Endothelial cell of umbilical vein (primary cell): Measurements from ENCODE around the gene SLC38A6. TPM values are rescaled to one million over a fixed set of nuclear protein-coding genes. Genes with fewer than 3 reads are reported as not detected.

ENCODE experiments used
- BruUV-seq: library from RNA; stranded (reverse); fragments of 400-500 nt; replicated peaks from 2 replicates; lab custom pipeline; 2021; lab: Mats Ljungman, UMichigan
- CTCF ChIA-PET: fragments of 300-600, 350-600 bp; sonication (Branson Sonifier 250); formaldehyde crosslinking; loops from one replicate; lab custom pipeline; 2021; ENCODE audit warnings: antibody characterized with exemption, inconsistent platforms; lab: Charles Lee
- POLR2A ChIA-PET: fragments of 300-600, 350-600 bp; sonication (Branson Sonifier 250); formaldehyde crosslinking; loops from one replicate; lab custom pipeline; 2021; ENCODE audit warnings: antibody characterized with exemption, inconsistent platforms; lab: Charles Lee
- DNase-seq: peaks from one replicate; pipeline ENCODE4 v3.0.0-alpha.2; 2011; ENCODE audit warnings: low read depth, low spot score
- FAIRE-seq: peaks from 2 replicates; lab custom pipeline; 2011; peaks lifted over from hg19 to GRCh38; lab: Jason Lieb, UNC
- H2AFZ ChIP-seq: 2 replicates; pipeline ENCODE4 v1.6.0; 2012; ENCODE audit warnings: low read depth, low read length, control low read depth, inconsistent platforms
- H3K27ac ChIP-seq: 2 replicates; pipeline ENCODE4 v1.5.1; 2011; ENCODE audit warnings: low read depth, mild to moderate bottlenecking, control low read depth, low read length, moderate library complexity; ENCODE audit not compliant: insufficient read depth
- H3K27me3 ChIP-seq, 2 experiments: 2 replicates each; pipeline versions ENCODE4 v1.6.0 to v1.6.1; 2011; ENCODE audit warnings: low read length in 2 of 2, mixed read lengths in 1 of 2; ENCODE audit not compliant: control insufficient read depth in 2 of 2, insufficient read depth in 2 of 2
- H3K36me3 ChIP-seq, 2 experiments: 2 replicates in 1 of 2; 3 replicates in 1 of 2; pipeline ENCODE4 v1.5.1; 2011; ENCODE audit warnings: low read length in 2 of 2, mild to moderate bottlenecking in 1 of 2, moderate library complexity in 1 of 2; ENCODE audit not compliant: control insufficient read depth in 2 of 2, insufficient read depth in 2 of 2; ENCODE audit errors: extremely low read depth in 1 of 2
- H3K4me1 ChIP-seq: 3 replicates; pipeline ENCODE4 v1.5.1; 2011; ENCODE audit warnings: mild to moderate bottlenecking, low read length; ENCODE audit not compliant: control insufficient read depth, insufficient read depth; ENCODE audit errors: extremely low read depth
- H3K4me2 ChIP-seq: 2 replicates; pipeline ENCODE4 v1.6.1; 2011; ENCODE audit warnings: low read length, control low read depth, mixed read lengths; ENCODE audit not compliant: insufficient read depth
- H3K4me3 ChIP-seq, 3 experiments: fragments of 200-600 bp in 1 of 3; sonication (generic), shearing (Covaris generic) in 1 of 3; replicated peaks in 1 of 3; 2 replicates each; pipeline ENCODE4 v1.5.1; 2011 to 2016; ENCODE audit warnings: control low read depth in 3 of 3, low read length in 3 of 3, mild to moderate bottlenecking in 2 of 3, inconsistent platforms in 1 of 3, low read depth in 1 of 3, moderate library complexity in 1 of 3; ENCODE audit not compliant: insufficient read depth in 1 of 3
- H3K79me2 ChIP-seq: 2 replicates; pipeline ENCODE4 v1.6.0; 2012; ENCODE audit warnings: low read length, inconsistent platforms; ENCODE audit not compliant: control insufficient read depth, insufficient read depth
- H3K9ac ChIP-seq: replicated peaks from 2 replicates; pipeline ENCODE3; 2011; ENCODE audit warnings: low read length, control low read depth; ENCODE audit not compliant: insufficient read depth; ENCODE audit errors: extremely low read depth
- H3K9me1 ChIP-seq: replicated peaks from 3 replicates; pipeline ENCODE4 v1.6.0; 2011; ENCODE audit warnings: mild to moderate bottlenecking, low read length; ENCODE audit not compliant: control insufficient read depth, insufficient read depth; ENCODE audit errors: extremely low read depth
- H3K9me3 ChIP-seq: replicated peaks from 2 replicates; pipeline ENCODE4 v1.5.1; 2012; ENCODE audit warnings: low read length, inconsistent platforms; ENCODE audit not compliant: control insufficient read depth, insufficient read depth
- H4K20me1 ChIP-seq: replicated peaks from 2 replicates; pipeline ENCODE3; 2011; ENCODE audit warnings: mild to moderate bottlenecking, low read length; ENCODE audit not compliant: control insufficient read depth, insufficient read depth; ENCODE audit errors: extremely low read depth
- CTCF ChIP-seq, 2 donors: IDR thresholded peaks; 1 replicate in 1 of 2; 2 replicates in 1 of 2; pipeline ENCODE4 v1.5.1; 2011; ENCODE audit warnings: low read length in 2 of 2, mild to moderate bottlenecking in 2 of 2, moderate library complexity in 2 of 2, control low read depth in 1 of 2, inconsistent platforms in 1 of 2, low read depth in 1 of 2; ENCODE audit not compliant: insufficient read depth in 1 of 2; ENCODE audit errors: extremely low read depth in 1 of 2
- EZH2 ChIP-seq: IDR thresholded peaks from 2 replicates; pipeline ENCODE4 v1.6.1; 2012; ENCODE audit warnings: borderline replicate concordance, low read depth, mild to moderate bottlenecking, moderate library complexity, low read length, inconsistent platforms; ENCODE audit not compliant: severe bottlenecking
- FOS ChIP-seq: IDR thresholded peaks from 2 replicates; pipeline ENCODE4 v1.6.1; 2011; ENCODE audit warnings: mild to moderate bottlenecking, low read length, moderate library complexity, borderline replicate concordance; ENCODE audit not compliant: insufficient read depth
- GATA2 ChIP-seq: IDR thresholded peaks from 2 replicates; pipeline ENCODE4 v1.7.0; 2011; ENCODE audit warnings: low read depth, mild to moderate bottlenecking, moderate library complexity, mixed read lengths, low read length; ENCODE audit not compliant: insufficient read length, insufficient read depth
- JUN ChIP-seq: IDR thresholded peaks from 2 replicates; pipeline ENCODE4 v1.6.1; 2011; ENCODE audit warnings: borderline replicate concordance, low read depth; ENCODE audit not compliant: insufficient read length, insufficient read depth
- MYC ChIP-seq: IDR thresholded peaks from one replicate; pipeline ENCODE4 v1.6.1; 2011; ENCODE audit warnings: mild to moderate bottlenecking, low read depth, low read length
- POLR2AphosphoS5 ChIP-seq: IDR thresholded peaks from 2 replicates; pipeline ENCODE4 v1.6.1; 2012; ENCODE audit warnings: low read depth, mild to moderate bottlenecking, control low read depth, low read length, moderate library complexity; ENCODE audit not compliant: insufficient read depth
- dilution Hi-C: fragments of 300-500 bp; cut with MboI; formaldehyde crosslinking; loops from one replicate; pipeline ENCODE4 v1.15.0; 2019; ENCODE audit warnings: low sequenced_read_pairs; ENCODE audit not compliant: extremely low pct_ligation_motif_present
- intact Hi-C: fragments of 100-400 bp; cut with micrococcal nuclease; formaldehyde crosslinking; loops from one replicate; pipeline ENCODE4 v1.10.0; 2022
- polyA plus RNA-seq, 4 experiments: library from polyadenylated mRNA; depleted of rRNA in 3 of 4; stranded (reverse) in 3 of 4; unstranded in 1 of 4; fragments of >200 nt; gene quantifications; 2 replicates each; pipeline versions ENCODE4 v1.2.1 to v1.2.3, GENCODE V29; 2011 to 2012; ENCODE audit warnings: missing spikeins in 1 of 4
- total RNA-seq: library from RNA; stranded (reverse); gene quantifications from 2 replicates; pipeline ENCODE4 v1.2.3, GENCODE V29; 2021
- TF ChIP-seq, protein P1 (sequence below): IDR thresholded peaks from 2 replicates; pipeline ENCODE4 v1.6.1; 2011; ENCODE audit not compliant: insufficient read depth, insufficient read length

Gene SLC38A6
- total and polyA plus RNA-seq, 2 donors (not counting 3 experiments of a cell fraction or from before 2014, with no cell fraction given), result 17.3 to 24.6 TPM

- Histone ChIP-seq H3K4me2 (no peak overlapping the region), H3K9me3 (no peaks in the 10 kb centered on the region), H3K27me3 (no peaks in the 10 kb centered on the region), H3K27ac (no peak overlapping the region), H3K79me2 (no peaks in the 10 kb centered on the region), H3K9me1 (no peaks in the 10 kb centered on the region), H3K36me3 (no peaks in the 10 kb centered on the region), H4K20me1 (no peaks in the 10 kb centered on the region), H3K4me1 (no peaks in the 10 kb centered on the region), H2AFZ (no peak overlapping the region), H3K9ac (no peak overlapping the region), H3K4me3 (no peak overlapping the region)
- intact Hi-C loops, result no loop called here
- POLR2A ChIA-PET, result no interaction called here
- no peak for DNase-seq
- CTCF ChIA-PET, result no interaction called here
- no peak for FAIRE-seq
- dilution Hi-C loops, result no loop called here
- TF ChIP-seq GATA2 (peak; percentile 48), MYC (no peak)
- BruUV-seq, result no TSS peak
Observed at GRCh38 chr14:61019537-61019936, 38.5 kb downstream of the SLC38A6 start.

GRCh38 chr14:61025251-61026223, 44.5 kb downstream of the SLC38A6 start:
- peak overlapping the region; percentile 82 for H3K9ac ChIP-seq
- peak overlapping the region; percentile 97 for H3K4me2 ChIP-seq

More at GRCh38 chr14:61025251-61026223, 44.5 kb downstream of the SLC38A6 start:
- no peaks in the 10 kb centered on the region for H4K20me1 ChIP-seq
- peaks cover 21% of the 10 kb centered on the region for H3K4me1 ChIP-seq
- ChIA-PET POLR2A (interaction anchor here (1.2 kb wide), 1 partner anchor 303 kb away, joined by 3 read pairs; no protein-coding TSS in a partner anchor), CTCF (interaction anchor here (0.6 to 3.2 kb wide), 43 partner anchors 9 to 676 kb away, joined by 3 to 34 read pairs (median 4); partner anchors contain the start of genes SLC38A6 and TRMT5)
- intact Hi-C loops (loop anchor here (1.0 kb wide), 10 partner anchors 44 to 400 kb away; partner anchors contain the start of genes SLC38A6 and TRMT5), dilution Hi-C loops (loop anchor here (25.0 kb wide), 1 partner anchor 388 kb away; the partner anchor contains the start of gene SIX1)
- DNase-seq (peak; percentile 80), FAIRE-seq (peak; percentile 69)
- no peaks in the 10 kb centered on the region for H3K36me3 ChIP-seq
- BruUV-seq, result no TSS peak
- no peaks in the 10 kb centered on the region for H3K9me1 ChIP-seq
- H3K27me3 ChIP-seq, result no peaks in the 10 kb centered on the region
- peak overlapping the region; percentile 89 for H3K27ac ChIP-seq
- peak overlapping the region; percentile 18 for H2AFZ ChIP-seq
- H3K4me3 ChIP-seq, result peak overlapping the region in 1 of 3 experiments; percentile 46
- H3K79me2 ChIP-seq, result no peaks in the 10 kb centered on the region
- TF ChIP-seq POLR2AphosphoS5 (no peak), GATA2 (peak; percentile 60), MYC (no peak), EZH2 (no peak), JUN (peak; percentile 71), FOS (peak; percentile 59), CTCF (IDR thresholded peaks at IDR 0.05; ENCODE audit: extremely low read depth in 1 of 2, insufficient read depth in 1 of 2, low read depth in 1 of 2, low read length in 2 of 2) (peak; percentile 66 to 68)
- TF ChIP-seq, protein P1, sequence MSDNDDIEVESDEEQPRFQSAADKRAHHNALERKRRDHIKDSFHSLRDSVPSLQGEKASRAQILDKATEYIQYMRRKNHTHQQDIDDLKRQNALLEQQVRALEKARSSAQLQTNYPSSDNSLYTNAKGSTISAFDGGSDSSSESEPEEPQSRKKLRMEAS, result no peak
- H3K9me3 ChIP-seq, result no peaks in the 10 kb centered on the region
